Osteoblast (primary cell): Measurements from ENCODE around the gene PGRMC2. TPM values are rescaled to one million over a fixed set of nuclear protein-coding genes. Genes with fewer than 3 reads are reported as not detected.

Experiments used
- DNase-seq: peaks from one replicate; pipeline ENCODE4 v3.0.0; 2011; ENCODE audit warnings: low spot score, mixed read lengths; ENCODE audit not compliant: insufficient read length; ENCODE audit errors: missing footprints
- H2AFZ ChIP-seq: 2 replicates; pipeline ENCODE4 v1.6.0; 2011; ENCODE audit warnings: mild to moderate bottlenecking, low read length
- H3K27ac ChIP-seq: 2 replicates; pipeline ENCODE4 v1.5.1; 2011; ENCODE audit warnings: mild to moderate bottlenecking, low read depth, low read length, moderate library complexity
- H3K27me3 ChIP-seq: 2 replicates; pipeline ENCODE4 v1.6.0; 2012; ENCODE audit warnings: mild to moderate bottlenecking, control low read depth, inconsistent platforms, low read length, moderate library complexity; ENCODE audit not compliant: insufficient read depth
- H3K36me3 ChIP-seq: 2 replicates; pipeline ENCODE4 v1.5.1; 2011; ENCODE audit warnings: mild to moderate bottlenecking, low read length, control low read depth, moderate library complexity; ENCODE audit not compliant: insufficient read depth
- H3K4me1 ChIP-seq: 2 replicates; pipeline ENCODE4 v1.5.1; 2011; ENCODE audit warnings: mild to moderate bottlenecking, low read length, control low read depth, moderate library complexity; ENCODE audit not compliant: insufficient read depth
- H3K4me2 ChIP-seq: 2 replicates; pipeline ENCODE4 v1.6.0; 2011; ENCODE audit warnings: mild to moderate bottlenecking, low read length; ENCODE audit not compliant: insufficient read depth
- H3K4me3 ChIP-seq: fragments of 200-600 bp; sonication (generic); 3 replicates; pipeline ENCODE4 v1.5.1; 2012; ENCODE audit warnings: mild to moderate bottlenecking, low read length, inconsistent platforms; ENCODE audit not compliant: insufficient read depth
- H3K79me2 ChIP-seq: 2 replicates; pipeline ENCODE4 v1.6.0; 2012; ENCODE audit warnings: mild to moderate bottlenecking, low read length, control low read depth, inconsistent platforms; ENCODE audit not compliant: insufficient read depth
- H3K9me3 ChIP-seq: 2 replicates; pipeline ENCODE4 v1.5.1; 2011; ENCODE audit warnings: low read depth, low read length, control low read depth
- H4K20me1 ChIP-seq: 2 replicates; pipeline ENCODE4 v1.6.0; 2012; ENCODE audit warnings: mild to moderate bottlenecking, low read length, control low read depth; ENCODE audit not compliant: insufficient read depth
- total RNA-seq: library from RNA; depleted of rRNA; stranded (reverse); fragments of >200 nt; gene quantifications from 2 replicates; pipeline ENCODE4 v1.2.3, GENCODE V29; 2012
- TF ChIP-seq, protein P1 (sequence below): IDR thresholded peaks from 2 replicates; pipeline ENCODE4 v1.5.1; 2011; ENCODE audit warnings: mild to moderate bottlenecking, low read depth, low read length, moderate library complexity; ENCODE audit errors: extremely low read depth

The PGRMC2 gene
- total RNA-seq, 1 donor = 38.4 TPM

DNA sequence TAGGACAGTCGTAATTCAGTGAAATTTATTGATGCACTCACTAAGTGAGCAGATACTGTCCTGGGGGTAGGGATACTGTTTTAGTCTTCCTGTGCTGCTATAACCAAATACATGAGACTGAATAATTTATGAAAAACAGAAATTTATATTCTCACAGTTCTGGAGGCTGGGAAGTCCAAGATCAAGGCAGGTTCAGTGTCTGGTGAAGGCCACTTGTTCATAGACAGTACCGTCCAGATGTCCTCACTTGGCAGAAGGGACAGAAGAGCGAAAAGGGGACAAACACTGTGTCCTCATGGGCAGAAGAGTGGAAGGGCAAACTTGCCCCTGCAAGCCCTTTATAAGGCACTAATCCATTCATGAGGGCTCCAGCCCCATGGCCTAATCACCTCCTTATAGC lies 45.6 kb downstream of the PGRMC2 start:
- Histone ChIP-seq H3K4me3 (no peak overlapping the region), H2AFZ (no peak overlapping the region), H3K9me3 (no peaks in the 10 kb centered on the region), H3K79me2 (no peaks in the 10 kb centered on the region), H3K27me3 (no peaks in the 10 kb centered on the region), H3K36me3 (no peaks in the 10 kb centered on the region), H4K20me1 (no peaks in the 10 kb centered on the region), H3K4me1 (peaks cover 27% of the 10 kb centered on the region), H3K4me2 (peak overlapping the region; percentile 75), H3K27ac (peak overlapping the region; percentile 94)
- DNase-seq = no peak
- TF ChIP-seq, protein P1, sequence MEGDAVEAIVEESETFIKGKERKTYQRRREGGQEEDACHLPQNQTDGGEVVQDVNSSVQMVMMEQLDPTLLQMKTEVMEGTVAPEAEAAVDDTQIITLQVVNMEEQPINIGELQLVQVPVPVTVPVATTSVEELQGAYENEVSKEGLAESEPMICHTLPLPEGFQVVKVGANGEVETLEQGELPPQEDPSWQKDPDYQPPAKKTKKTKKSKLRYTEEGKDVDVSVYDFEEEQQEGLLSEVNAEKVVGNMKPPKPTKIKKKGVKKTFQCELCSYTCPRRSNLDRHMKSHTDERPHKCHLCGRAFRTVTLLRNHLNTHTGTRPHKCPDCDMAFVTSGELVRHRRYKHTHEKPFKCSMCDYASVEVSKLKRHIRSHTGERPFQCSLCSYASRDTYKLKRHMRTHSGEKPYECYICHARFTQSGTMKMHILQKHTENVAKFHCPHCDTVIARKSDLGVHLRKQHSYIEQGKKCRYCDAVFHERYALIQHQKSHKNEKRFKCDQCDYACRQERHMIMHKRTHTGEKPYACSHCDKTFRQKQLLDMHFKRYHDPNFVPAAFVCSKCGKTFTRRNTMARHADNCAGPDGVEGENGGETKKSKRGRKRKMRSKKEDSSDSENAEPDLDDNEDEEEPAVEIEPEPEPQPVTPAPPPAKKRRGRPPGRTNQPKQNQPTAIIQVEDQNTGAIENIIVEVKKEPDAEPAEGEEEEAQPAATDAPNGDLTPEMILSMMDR = no peak

DNA sequence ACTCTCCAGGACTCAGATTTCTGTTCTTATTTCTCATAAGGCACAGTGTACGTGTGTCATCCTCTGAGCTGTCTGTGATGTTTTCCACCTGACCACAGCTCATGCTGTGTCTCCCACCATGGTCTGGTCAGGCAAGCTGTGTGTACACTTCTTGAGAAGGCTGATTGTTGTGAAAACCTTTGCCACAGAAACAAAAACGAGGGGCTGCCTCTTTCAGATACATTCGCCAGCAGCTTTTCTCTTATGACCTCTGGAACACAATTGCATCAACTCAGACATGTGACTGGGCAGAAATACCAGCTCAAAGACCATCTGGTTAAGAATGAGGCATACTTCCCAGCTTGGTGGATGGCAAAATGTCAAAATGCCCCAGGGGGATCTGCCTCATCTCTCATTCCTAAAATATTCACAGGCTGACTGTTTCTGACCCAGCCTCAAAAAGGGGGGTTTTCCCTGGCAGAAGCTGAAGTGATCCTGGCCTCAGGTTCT lies 46.1 kb downstream of the PGRMC2 start:
- TF ChIP-seq, protein P1 = no peak
- Histone ChIP-seq H3K4me3 (peak overlapping the region; percentile 41), H3K4me2 (peak overlapping the region; percentile 75), H3K4me1 (peaks cover 27% of the 10 kb centered on the region), H3K79me2 (no peaks in the 10 kb centered on the region), H3K36me3 (no peaks in the 10 kb centered on the region), H4K20me1 (no peaks in the 10 kb centered on the region), H3K27me3 (no peaks in the 10 kb centered on the region), H3K9me3 (no peaks in the 10 kb centered on the region), H2AFZ (peak overlapping the region; percentile 77), H3K27ac (peak overlapping the region; percentile 94)
- peak; percentile 77 for DNase-seq

DNA sequence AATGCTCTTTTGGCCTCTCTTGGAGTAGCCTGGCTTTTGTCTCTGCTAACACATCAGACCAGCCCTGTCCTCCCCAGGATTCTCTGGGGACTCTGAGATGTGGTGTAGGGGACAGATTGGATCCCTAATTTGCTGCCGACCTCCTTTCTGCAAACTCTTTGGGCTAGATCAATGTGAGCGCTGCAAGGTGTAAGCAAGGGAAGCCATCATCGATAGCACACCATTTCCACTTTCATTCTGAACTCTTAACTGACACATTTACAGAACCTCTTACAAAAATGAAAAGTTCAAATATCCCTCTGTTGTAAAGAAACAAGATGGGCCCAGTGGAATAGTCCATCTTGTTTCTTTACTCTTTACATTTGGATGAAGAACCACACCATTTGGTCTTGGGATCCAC lies 46.6 kb downstream of the PGRMC2 start:
- no peaks in the 10 kb centered on the region for H3K27me3 ChIP-seq
- H2AFZ ChIP-seq = peak overlapping the region; percentile 77
- no peaks in the 10 kb centered on the region for H4K20me1 ChIP-seq
- H3K36me3 ChIP-seq = no peaks in the 10 kb centered on the region
- no peaks in the 10 kb centered on the region for H3K9me3 ChIP-seq
- TF ChIP-seq, protein P1 = no peak
- H3K4me2 ChIP-seq = peak overlapping the region; percentile 75
- no peak for DNase-seq
- peak overlapping the region; percentile 41 for H3K4me3 ChIP-seq
- peak overlapping the region; percentile 94 for H3K27ac ChIP-seq
- H3K79me2 ChIP-seq = no peaks in the 10 kb centered on the region
- H3K4me1 ChIP-seq = peaks cover 27% of the 10 kb centered on the region

DNA sequence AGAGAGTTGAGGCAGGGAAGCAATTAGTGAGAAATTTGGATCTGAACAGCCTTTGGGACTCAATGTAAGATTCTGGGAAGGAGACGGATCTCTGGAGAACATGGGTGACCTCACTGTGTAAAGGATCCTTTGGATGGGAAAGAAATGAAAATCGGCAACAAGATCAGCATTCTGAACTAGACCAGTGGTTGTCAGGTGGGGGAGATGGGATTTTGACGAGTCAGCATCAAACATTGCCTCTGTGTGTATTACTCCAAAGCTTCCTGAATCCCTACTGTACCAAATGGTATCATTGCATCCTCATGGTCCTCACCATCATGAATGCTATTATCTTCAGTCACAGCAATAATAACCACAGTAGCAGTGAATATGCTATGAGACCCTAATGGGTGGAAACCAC lies 52.8 kb downstream of the PGRMC2 start:
- H3K27me3 ChIP-seq = no peaks in the 10 kb centered on the region
- no peak for DNase-seq
- TF ChIP-seq, protein P1 = no peak
- H4K20me1 ChIP-seq = no peaks in the 10 kb centered on the region
- H2AFZ ChIP-seq = no peak overlapping the region
- H3K4me3 ChIP-seq = no peak overlapping the region
- no peak overlapping the region for H3K27ac ChIP-seq
- no peaks in the 10 kb centered on the region for H3K4me1 ChIP-seq
- H3K79me2 ChIP-seq = no peaks in the 10 kb centered on the region
- no peaks in the 10 kb centered on the region for H3K36me3 ChIP-seq
- H3K4me2 ChIP-seq = no peak overlapping the region
- H3K9me3 ChIP-seq = no peaks in the 10 kb centered on the region
